Measurements from ENCODE around the gene PLK1. TPM values are rescaled to one million over a fixed set of nuclear protein-coding genes. Genes with fewer than 3 reads are reported as not detected.

PLK1 gene
- 150 to 186 TPM (median 167 TPM) in 5 replicates for total RNA-seq (2022; extraction: Qiagen RNA extraction)

GRCh38 chr16:23678430-23679273 lies at the start of gene PLK1:
Gene PLK1, plus strand, starts transcription at chr16:23678889. Its CDS starts 44 bp downstream, at chr16:23678933.

GRCh38 chr16:23640931-23641765 lies 37.5 kb upstream of the PLK1 start, which contains the start of the genes DCTN5 and PALB2:
Gene DCTN5, plus strand, starts transcription at chr16:23641466. Its CDS starts 77 bp downstream, at chr16:23641543.
Gene PALB2, minus strand, starts transcription at chr16:23641310. Its CDS starts 153 bp downstream, at chr16:23641157.

GRCh38 chr16:23712976-23713375 lies 34.3 kb downstream of the PLK1 start, which contains the start of gene ERN2:
Gene ERN2, minus strand, starts transcription at chr16:23713222. Its CDS starts 35 bp downstream, at chr16:23713187.

Other genes with a start within 250 kb of the PLK1 start
- gene COG7, start 225.7 kb upstream of the PLK1 start, total RNA-seq (2022; extraction: Qiagen RNA extraction) = 14.6 to 19.6 TPM (median 17.6 TPM) in 5 replicates
- gene GGA2, start 168.4 kb upstream of the PLK1 start, total RNA-seq (2022; extraction: Qiagen RNA extraction) = 24.1 to 31.6 TPM (median 29.5 TPM) in 5 replicates
- 24.0 to 34.1 TPM (median 31.5 TPM) in 5 replicates for gene EARS2, start 121.5 kb upstream of the PLK1 start, total RNA-seq (2022; extraction: Qiagen RNA extraction)
- 44.5 to 54.5 TPM (median 51.4 TPM) in 5 replicates for gene UBFD1, start 121.2 kb upstream of the PLK1 start, total RNA-seq (2022; extraction: Qiagen RNA extraction)
- 169 to 208 TPM (median 180 TPM) in 5 replicates for gene NDUFAB1, start 82.6 kb upstream of the PLK1 start, total RNA-seq (2022; extraction: Qiagen RNA extraction)
- 11.4 to 12.0 TPM (median 11.7 TPM) in 5 replicates for gene PALB2, start 37.6 kb upstream of the PLK1 start, total RNA-seq (2022; extraction: Qiagen RNA extraction)
- gene DCTN5, start 37.4 kb upstream of the PLK1 start, total RNA-seq (2022; extraction: Qiagen RNA extraction) = 67.6 to 75.4 TPM (median 72.2 TPM) in 5 replicates
- gene ERN2, start 34.3 kb downstream of the PLK1 start, total RNA-seq (2022; extraction: Qiagen RNA extraction) = not detected in 5 replicates
- 0.05 to 0.07 TPM in 2 of 5 replicates, not detected in the others for gene CHP2, start 76.1 kb downstream of the PLK1 start, total RNA-seq (2022; extraction: Qiagen RNA extraction)
- 0.15 to 0.32 TPM (median 0.22 TPM) in 5 replicates for gene PRKCB, start 157.1 kb downstream of the PLK1 start, total RNA-seq (2022; extraction: Qiagen RNA extraction)